Gastroesophageal sphincter (tissue), 4 donors: ENCODE data around the gene ALDOB. TPM values are rescaled to one million over a fixed set of nuclear protein-coding genes. Genes with fewer than 3 reads are reported as not detected.

ENCODE experiments used
- ATAC-seq: fragments of 150-250 bp; one replicate; pipeline ENCODE4 v1.9.1; 2016; ENCODE audit warnings: mild to moderate bottlenecking, moderate library complexity
- H3K27ac ChIP-seq, 4 donors: fragments of 200-600 bp; sonication (generic) in 3 of 4; 1 replicate in 3 of 4; 2 replicates in 1 of 4; pipeline ENCODE4 v1.5.1; 2016 to 2019
- H3K27me3 ChIP-seq: fragments of 200-600 bp; sonication (generic); one replicate; pipeline ENCODE4 v1.5.1; 2019
- H3K36me3 ChIP-seq, 2 donors: fragments of 200-600 bp; sonication (generic); one replicate each; pipeline ENCODE4 v1.5.1; 2019; ENCODE audit warnings: control low read depth in 1 of 2
- H3K4me1 ChIP-seq, 3 donors: fragments of 200-600 bp; sonication (generic); 1 replicate in 2 of 3; 2 replicates in 1 of 3; pipeline ENCODE4 v1.5.1; 2016 to 2019; ENCODE audit warnings: control low read depth in 2 of 3
- H3K4me3 ChIP-seq, 2 donors: fragments of 200-600 bp; sonication (generic); one replicate each; pipeline ENCODE4 v1.5.1; 2019; ENCODE audit warnings: mild to moderate bottlenecking in 1 of 2, moderate library complexity in 1 of 2
- H3K9me3 ChIP-seq, 3 donors: fragments of 200-600 bp; sonication (generic); one replicate each; pipeline ENCODE4 v1.5.1; 2017 to 2019; ENCODE audit warnings: control low read depth in 2 of 3
- EP300 ChIP-seq: sonication (generic); formaldehyde crosslinking; IDR thresholded peaks from one replicate; pipeline ENCODE4 v1.6.1; 2017; ENCODE audit warnings: antibody characterized with exemption, mild to moderate bottlenecking
- POLR2A ChIP-seq, 2 donors: fragments of 450-650 bp; IDR thresholded peaks; one replicate each; pipeline ENCODE4 v1.6.1; 2017; ENCODE audit warnings: antibody characterized with exemption in 2 of 2, mild to moderate bottlenecking in 2 of 2, moderate library complexity in 1 of 2
- POLR2AphosphoS5 ChIP-seq: sonication (generic); formaldehyde crosslinking; IDR thresholded peaks from one replicate; pipeline ENCODE4 v1.6.1; 2017; ENCODE audit warnings: antibody characterized with exemption
- WGBS, 2 donors: methylation state at CpG; one replicate each; pipeline ENCODE4 v1.1.5; 2018; ENCODE audit warnings: low coverage in 1 of 2; 5-methylcytosine and 5-hydroxymethylcytosine counted together
- total RNA-seq, 4 donors: library from RNA; depleted of rRNA; stranded (reverse); fragments of >200 nt; gene quantifications; one replicate each; pipeline ENCODE4 v1.1.0, GENCODE V29; 2016
- TF ChIP-seq, protein P1 (sequence below), 4 experiments: fragments of 200-600 bp in 2 of 4; fragments of 450-650 bp in 2 of 4; sonication (generic) in 1 of 4; IDR thresholded peaks; one replicate each; pipeline ENCODE4 v1.5.1; 2017 to 2019; ENCODE audit warnings: antibody characterized with exemption in 4 of 4, mild to moderate bottlenecking in 2 of 4, moderate library complexity in 2 of 4

ALDOB gene
- total RNA-seq, 4 donors from 2014 or later, result not detected

DNA sequence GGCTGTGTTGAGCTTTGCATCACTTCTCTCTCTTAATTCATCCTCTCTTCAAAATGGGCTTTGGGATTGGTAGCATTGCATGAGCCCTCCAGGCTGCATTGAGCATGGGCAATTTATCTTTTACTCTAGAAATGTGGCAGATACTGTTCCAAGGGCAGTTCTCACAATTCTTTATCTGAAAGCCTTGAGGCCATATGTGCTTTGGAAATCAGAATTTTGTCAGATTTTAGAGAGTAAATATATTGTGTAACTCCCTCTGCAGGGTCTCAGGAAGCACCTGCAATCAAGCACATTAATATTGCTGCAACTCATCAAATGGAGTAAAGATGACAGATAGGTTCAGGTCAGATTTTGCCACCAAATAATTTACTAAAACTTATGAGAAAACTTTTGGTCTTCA is 17.6 kb downstream of the ALDOB start:
- Histone ChIP-seq H3K4me1 (no peaks in the 10 kb centered on the region), H3K9me3 (peaks cover 0 to 67% (median 7%) of the 10 kb centered on the region in 3 donors), H3K4me3 (no peak overlapping the region), H3K36me3 (peaks cover 0 to 14% of the 10 kb centered on the region in 2 donors), H3K27me3 (no peaks in the 10 kb centered on the region), H3K27ac (no peak overlapping the region)
- TF ChIP-seq, protein P1, sequence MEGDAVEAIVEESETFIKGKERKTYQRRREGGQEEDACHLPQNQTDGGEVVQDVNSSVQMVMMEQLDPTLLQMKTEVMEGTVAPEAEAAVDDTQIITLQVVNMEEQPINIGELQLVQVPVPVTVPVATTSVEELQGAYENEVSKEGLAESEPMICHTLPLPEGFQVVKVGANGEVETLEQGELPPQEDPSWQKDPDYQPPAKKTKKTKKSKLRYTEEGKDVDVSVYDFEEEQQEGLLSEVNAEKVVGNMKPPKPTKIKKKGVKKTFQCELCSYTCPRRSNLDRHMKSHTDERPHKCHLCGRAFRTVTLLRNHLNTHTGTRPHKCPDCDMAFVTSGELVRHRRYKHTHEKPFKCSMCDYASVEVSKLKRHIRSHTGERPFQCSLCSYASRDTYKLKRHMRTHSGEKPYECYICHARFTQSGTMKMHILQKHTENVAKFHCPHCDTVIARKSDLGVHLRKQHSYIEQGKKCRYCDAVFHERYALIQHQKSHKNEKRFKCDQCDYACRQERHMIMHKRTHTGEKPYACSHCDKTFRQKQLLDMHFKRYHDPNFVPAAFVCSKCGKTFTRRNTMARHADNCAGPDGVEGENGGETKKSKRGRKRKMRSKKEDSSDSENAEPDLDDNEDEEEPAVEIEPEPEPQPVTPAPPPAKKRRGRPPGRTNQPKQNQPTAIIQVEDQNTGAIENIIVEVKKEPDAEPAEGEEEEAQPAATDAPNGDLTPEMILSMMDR (IDR thresholded peaks at IDR 0.05), result no peak
- TF ChIP-seq POLR2A (IDR thresholded peaks at IDR 0.05) (no peak), EP300 (no peak), POLR2AphosphoS5 (no peak)
- no peak for ATAC-seq

DNA sequence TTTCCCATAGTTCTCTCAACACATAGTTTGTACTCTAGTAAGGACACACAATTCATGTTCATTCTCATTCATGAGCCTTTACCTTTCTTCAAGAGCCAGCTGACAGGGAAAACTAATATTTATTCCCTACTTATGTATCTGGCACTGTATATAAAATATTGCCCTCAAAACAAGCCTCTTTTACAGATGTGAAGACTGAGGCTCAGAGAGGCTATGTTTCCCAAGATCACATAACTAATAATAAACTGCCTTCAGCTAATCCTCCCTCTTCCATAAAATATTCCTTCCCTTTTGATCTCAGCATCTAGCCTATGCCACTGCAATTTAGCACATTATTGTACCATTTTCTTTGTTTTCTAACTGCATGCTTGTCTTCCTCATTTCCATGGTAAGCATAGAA is 18.2 kb downstream of the ALDOB start:
- H3K9me3 ChIP-seq, result peaks cover 0 to 73% (median 9%) of the 10 kb centered on the region in 3 donors
- no peaks in the 10 kb centered on the region for H3K27me3 ChIP-seq
- ATAC-seq, result no peak
- H3K27ac ChIP-seq, result no peak overlapping the region
- H3K4me3 ChIP-seq, result no peak overlapping the region
- H3K36me3 ChIP-seq, result peaks cover 0 to 14% of the 10 kb centered on the region in 2 donors
- no peaks in the 10 kb centered on the region for H3K4me1 ChIP-seq
- TF ChIP-seq, protein P1 (IDR thresholded peaks at IDR 0.05), result no peak
- TF ChIP-seq POLR2AphosphoS5 (no peak), EP300 (no peak), POLR2A (IDR thresholded peaks at IDR 0.05) (no peak)

DNA sequence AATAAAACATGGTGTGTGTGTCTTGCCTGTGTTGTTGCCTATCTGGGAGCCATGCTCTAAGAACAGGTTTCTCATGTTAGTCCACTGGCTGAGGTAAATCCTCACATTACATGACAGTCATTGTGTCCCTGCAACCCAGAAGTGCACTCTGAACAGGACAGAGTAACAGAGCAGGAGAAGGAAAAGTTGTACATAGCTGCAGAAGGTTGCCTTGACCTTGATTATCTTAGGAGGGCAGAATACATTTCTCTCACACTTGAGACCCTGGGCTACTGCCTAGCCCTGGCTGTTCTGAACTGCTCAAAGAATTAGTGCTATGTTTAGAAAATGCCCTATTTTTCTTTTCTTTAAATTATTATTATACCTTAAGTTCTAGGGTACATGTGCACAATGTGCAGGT is 20.0 kb downstream of the ALDOB start:
- no peak overlapping the region for H3K27ac ChIP-seq
- peaks cover 2 to 91% (median 12%) of the 10 kb centered on the region in 3 donors for H3K9me3 ChIP-seq
- no peaks in the 10 kb centered on the region for H3K27me3 ChIP-seq
- no peak for TF ChIP-seq POLR2AphosphoS5
- TF ChIP-seq, protein P1 (IDR thresholded peaks at IDR 0.05), result no peak
- TF ChIP-seq EP300, result no peak
- TF ChIP-seq POLR2A (IDR thresholded peaks at IDR 0.05), result no peak
- no peak overlapping the region for H3K4me3 ChIP-seq
- H3K36me3 ChIP-seq, result peaks cover 0 to 14% of the 10 kb centered on the region in 2 donors
- ATAC-seq, result no peak
- H3K4me1 ChIP-seq, result no peaks in the 10 kb centered on the region

DNA sequence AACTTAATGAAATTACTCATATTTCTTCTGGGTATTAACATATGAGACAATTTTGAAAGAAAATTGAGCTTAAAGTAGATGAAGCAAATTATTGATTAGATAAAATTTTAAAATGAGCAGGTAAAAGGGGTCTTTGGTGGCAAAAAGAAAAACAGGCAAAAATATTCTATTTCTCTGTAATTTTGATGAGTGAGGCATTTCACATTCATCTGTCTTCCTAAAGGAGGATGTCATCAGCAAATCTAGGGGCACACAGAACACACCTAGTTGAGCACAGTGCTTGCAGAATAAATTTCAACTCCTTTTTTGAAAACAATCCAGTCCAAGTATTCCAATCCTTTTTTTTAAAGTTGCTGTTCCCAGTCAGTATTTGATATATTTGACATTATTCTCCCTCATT is 20.7 kb downstream of the ALDOB start:
- Histone ChIP-seq H3K27me3 (no peaks in the 10 kb centered on the region), H3K4me3 (no peak overlapping the region), H3K27ac (no peak overlapping the region), H3K9me3 (peaks cover 2 to 95% (median 16%) of the 10 kb centered on the region in 3 donors), H3K36me3 (peaks cover 0 to 21% of the 10 kb centered on the region in 2 donors), H3K4me1 (no peaks in the 10 kb centered on the region)
- TF ChIP-seq POLR2AphosphoS5 (no peak), POLR2A (IDR thresholded peaks at IDR 0.05) (no peak), EP300 (no peak)
- TF ChIP-seq, protein P1 (IDR thresholded peaks at IDR 0.05), result no peak
- ATAC-seq, result no peak

DNA sequence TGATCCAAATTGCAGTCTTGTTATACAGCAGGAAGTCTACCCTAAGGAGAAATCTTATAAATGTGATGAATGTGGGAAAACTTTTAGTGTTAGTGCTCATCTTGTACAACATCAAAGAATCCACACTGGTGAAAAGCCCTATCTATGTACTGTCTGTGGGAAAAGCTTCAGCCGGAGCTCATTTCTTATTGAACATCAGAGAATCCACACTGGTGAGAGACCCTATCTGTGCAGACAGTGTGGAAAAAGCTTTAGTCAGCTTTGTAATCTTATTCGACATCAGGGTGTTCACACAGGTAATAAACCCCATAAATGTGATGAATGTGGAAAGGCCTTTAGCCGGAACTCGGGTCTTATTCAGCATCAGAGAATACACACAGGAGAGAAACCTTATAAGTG is 26.5 kb downstream of the ALDOB start:
- Histone ChIP-seq H3K27me3 (no peaks in the 10 kb centered on the region), H3K36me3 (peaks cover 33 to 64% of the 10 kb centered on the region in 2 donors), H3K4me1 (no peaks in the 10 kb centered on the region), H3K27ac (no peak overlapping the region), H3K9me3 (peaks cover 11 to 100% (median 32%) of the 10 kb centered on the region in 3 donors), H3K4me3 (no peak overlapping the region)
- WGBS, 2 donors, result 100% methylated on average over 3 of the region's 4 CpGs
- ATAC-seq, result no peak
- TF ChIP-seq POLR2AphosphoS5 (no peak), EP300 (no peak), POLR2A (IDR thresholded peaks at IDR 0.05) (no peak)
- TF ChIP-seq, protein P1 (IDR thresholded peaks at IDR 0.05), result no peak
